Activated B cell treated with CpG ODN at 0.5 μM for 24 hours (primary cell): ENCODE results near the gene COLEC11. TPM values are rescaled to one million over a fixed set of nuclear protein-coding genes. Genes with fewer than 3 reads are reported as not detected.
A peak's percentile ranks its signal among the peaks of the same experiment; 100 is the strongest.
"Not testable (repeated sequence)": the region's sequence is repeated elsewhere in the genome, so short reads cannot be mapped to it uniquely, and the experiment has no call there.

Source experiments
- ATAC-seq: fragments of 200-7000 bp; cut with Tn5 transposase; one replicate; pipeline ENCODE4 v1.10.0; 2021; ENCODE audit warnings: low read depth, mild to moderate bottlenecking, moderate library complexity
- CTCF ChIA-PET: fragments of 350-600 bp; sonication (Branson Sonifier 250); formaldehyde crosslinking; loops from one replicate; lab custom pipeline; 2021; ENCODE audit warnings: antibody characterized with exemption; lab: Charles Lee
- POLR2A ChIA-PET: fragments of 350-600 bp; sonication (Branson Sonifier 250); formaldehyde crosslinking; loops from one replicate; lab custom pipeline; 2021; ENCODE audit warnings: antibody characterized with exemption; lab: Charles Lee
- DNase-seq: peaks from one replicate; pipeline ENCODE4 v3.0.0; 2022
- H3K27ac Mint-ChIP-seq: one replicate; pipeline ENCODE4 v1.8.0; 2020; ENCODE audit warnings: mixed read lengths
- H3K27me3 Mint-ChIP-seq: one replicate; pipeline ENCODE4 v1.8.0; 2021; ENCODE audit warnings: mixed read lengths
- H3K36me3 Mint-ChIP-seq: one replicate; pipeline ENCODE4 v1.8.0; 2021; ENCODE audit warnings: low read depth, mixed read lengths
- H3K4me1 Mint-ChIP-seq: one replicate; pipeline ENCODE4 v1.8.0; 2021; ENCODE audit warnings: mixed read lengths
- H3K4me3 Mint-ChIP-seq: one replicate; pipeline ENCODE4 v1.8.0; 2020; ENCODE audit warnings: mild to moderate bottlenecking, mixed read lengths
- H3K9me3 Mint-ChIP-seq: one replicate; pipeline ENCODE4 v1.8.0; 2020; ENCODE audit warnings: mixed read lengths
- intact Hi-C: fragments of 100-400 bp; cut with micrococcal nuclease; formaldehyde crosslinking; loops from one replicate; pipeline ENCODE4 v1.15.1; 2024
- total RNA-seq: library from RNA; stranded (reverse); gene quantifications from 2 replicates; pipeline ENCODE4 v1.2.3, GENCODE V29; 2022
- TF ChIP-seq, protein P1 (sequence below): fragments of 200-600 bp; IDR thresholded peaks from one replicate; pipeline ENCODE4 v1.8.0; 2022; ENCODE audit warnings: antibody characterized with exemption, mild to moderate bottlenecking

The COLEC11 gene
- total RNA-seq, 1 donor from 2014 or later: not detected

DNA sequence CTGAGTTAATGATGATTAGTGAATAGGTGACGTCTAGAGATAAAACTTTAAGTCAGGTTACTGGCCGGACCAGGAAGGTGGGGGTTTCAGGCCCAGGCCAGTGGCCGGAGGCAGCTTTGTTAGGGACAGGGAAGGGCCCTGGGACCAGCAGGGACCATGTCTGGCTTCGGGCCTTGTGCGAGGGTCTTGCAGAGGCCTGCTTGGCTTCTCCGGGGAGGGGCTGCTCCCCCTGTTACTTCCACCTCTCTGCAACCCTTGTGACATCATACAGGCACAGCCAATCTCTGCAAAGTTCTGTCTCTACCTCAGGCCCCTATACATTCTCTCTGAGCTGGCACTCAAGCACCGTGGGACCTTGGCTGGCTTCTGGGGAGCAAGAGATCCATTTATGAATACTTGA lies 63.0 kb downstream of the COLEC11 start, which contains the start of gene ALLC:
Gene ALLC (plus strand): TSS at position 320 of the 400 bp plus-strand sequence. CDS start 12,958 bp downstream, outside the sequence.
- Mint-ChIP-seq H3K4me1 (peaks cover 27% of the 10 kb centered on the region), H3K9me3 (no peaks in the 10 kb centered on the region), H3K27ac (no peak within 1 kb of the TSS), H3K27me3 (peaks cover 3% of the 10 kb centered on the region), H3K36me3 (no peaks in the 10 kb centered on the region), H3K4me3 (no peak within 1 kb of the TSS)
- no peak for DNase-seq
- TF ChIP-seq, protein P1, sequence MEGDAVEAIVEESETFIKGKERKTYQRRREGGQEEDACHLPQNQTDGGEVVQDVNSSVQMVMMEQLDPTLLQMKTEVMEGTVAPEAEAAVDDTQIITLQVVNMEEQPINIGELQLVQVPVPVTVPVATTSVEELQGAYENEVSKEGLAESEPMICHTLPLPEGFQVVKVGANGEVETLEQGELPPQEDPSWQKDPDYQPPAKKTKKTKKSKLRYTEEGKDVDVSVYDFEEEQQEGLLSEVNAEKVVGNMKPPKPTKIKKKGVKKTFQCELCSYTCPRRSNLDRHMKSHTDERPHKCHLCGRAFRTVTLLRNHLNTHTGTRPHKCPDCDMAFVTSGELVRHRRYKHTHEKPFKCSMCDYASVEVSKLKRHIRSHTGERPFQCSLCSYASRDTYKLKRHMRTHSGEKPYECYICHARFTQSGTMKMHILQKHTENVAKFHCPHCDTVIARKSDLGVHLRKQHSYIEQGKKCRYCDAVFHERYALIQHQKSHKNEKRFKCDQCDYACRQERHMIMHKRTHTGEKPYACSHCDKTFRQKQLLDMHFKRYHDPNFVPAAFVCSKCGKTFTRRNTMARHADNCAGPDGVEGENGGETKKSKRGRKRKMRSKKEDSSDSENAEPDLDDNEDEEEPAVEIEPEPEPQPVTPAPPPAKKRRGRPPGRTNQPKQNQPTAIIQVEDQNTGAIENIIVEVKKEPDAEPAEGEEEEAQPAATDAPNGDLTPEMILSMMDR: no peak
- POLR2A ChIA-PET: no interaction called here
- CTCF ChIA-PET: no interaction called here
- intact Hi-C loops: no loop called here
- ATAC-seq: no peak

DNA sequence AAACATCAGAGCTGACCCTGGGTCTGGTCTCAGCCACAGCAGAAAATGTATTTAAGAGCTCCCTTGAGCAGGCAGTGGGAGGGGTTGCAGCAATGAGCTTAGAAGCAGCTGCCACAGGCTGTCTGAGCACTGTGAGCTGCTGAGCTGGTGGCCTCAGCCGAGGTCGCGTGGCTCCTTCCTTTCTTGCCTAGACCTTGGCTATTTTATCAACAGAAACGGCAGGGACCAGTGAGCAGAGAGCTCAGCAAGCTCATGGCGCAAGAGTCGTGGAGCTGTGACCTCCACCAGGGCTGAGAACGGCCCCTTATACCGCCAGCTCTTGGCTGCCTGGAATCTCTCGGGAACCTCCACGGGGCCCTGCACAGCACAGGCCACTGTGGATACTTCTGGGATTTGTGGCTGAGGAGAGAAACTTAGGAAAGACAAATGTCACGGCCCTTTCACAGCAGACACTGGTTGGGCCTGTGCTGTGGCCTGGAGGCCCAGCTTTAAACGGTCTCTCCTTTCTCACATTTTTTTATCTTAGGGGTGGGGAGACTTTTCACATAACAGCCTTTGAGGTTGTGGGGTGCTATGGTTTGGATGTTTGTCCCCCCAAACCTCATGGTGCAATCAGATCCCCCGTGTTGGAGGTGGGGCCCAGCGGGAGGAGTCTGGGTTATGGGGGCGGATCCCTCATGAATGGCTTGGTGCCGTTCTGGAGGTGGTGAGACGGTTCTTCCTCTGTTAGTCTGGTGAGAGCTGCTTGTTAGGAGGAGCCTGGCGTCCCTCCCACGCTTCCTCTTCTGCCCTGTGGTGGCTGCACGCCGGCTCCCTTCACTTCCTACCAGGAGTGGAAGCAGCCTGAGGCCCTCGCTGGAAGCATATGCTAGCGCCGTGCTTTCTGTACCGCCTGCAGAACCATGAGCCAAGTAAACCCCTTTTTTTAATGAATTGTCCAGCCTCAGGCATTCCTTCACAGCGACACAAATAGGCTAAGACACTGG lies 64.8 kb downstream of the COLEC11 start:
- CTCF ChIA-PET: no interaction called here
- Mint-ChIP-seq H3K27me3 (peaks cover 3% of the 10 kb centered on the region), H3K4me1 (peaks cover 27% of the 10 kb centered on the region), H3K36me3 (no peaks in the 10 kb centered on the region), H3K4me3 (no peak overlapping the region), H3K27ac (no peak overlapping the region), H3K9me3 (no peaks in the 10 kb centered on the region)
- intact Hi-C loops: no loop called here
- TF ChIP-seq, protein P1: no peak
- POLR2A ChIA-PET: no interaction called here
- no peak for ATAC-seq
- DNase-seq: no peak

DNA sequence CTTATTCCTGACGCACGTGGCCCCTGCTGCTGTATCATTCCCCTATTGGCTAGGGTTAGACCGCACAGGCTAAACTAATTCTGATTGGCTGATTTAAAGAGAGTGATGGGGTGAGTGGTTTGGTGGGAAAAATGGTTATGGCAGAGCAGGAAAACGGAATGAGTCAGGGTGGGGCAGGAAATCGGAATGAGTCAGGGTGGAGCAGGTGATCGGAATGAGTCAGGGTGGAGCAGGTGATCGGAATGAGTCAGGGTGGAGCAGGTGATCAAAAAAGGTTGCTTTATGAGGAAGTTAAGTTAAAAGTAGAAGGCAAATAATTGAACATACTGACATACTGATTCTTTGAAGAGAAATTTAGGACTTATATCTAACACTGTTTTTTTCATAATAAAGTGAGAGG lies 65.7 kb downstream of the COLEC11 start:
- H3K27me3 Mint-ChIP-seq, intact Hi-C loops, DNase-seq, H3K36me3 Mint-ChIP-seq, ATAC-seq, H3K4me3 Mint-ChIP-seq, H3K9me3 Mint-ChIP-seq, POLR2A ChIA-PET: not testable (repeated sequence)
- Mint-ChIP-seq H3K4me1 (peaks cover 27% of the 10 kb centered on the region), H3K27ac (peak overlapping the region; percentile 4)
- CTCF ChIA-PET: interaction anchor here (1.5 kb wide), 1 partner anchor 9 kb away, joined by 6 read pairs; no protein-coding TSS in a partner anchor

DNA sequence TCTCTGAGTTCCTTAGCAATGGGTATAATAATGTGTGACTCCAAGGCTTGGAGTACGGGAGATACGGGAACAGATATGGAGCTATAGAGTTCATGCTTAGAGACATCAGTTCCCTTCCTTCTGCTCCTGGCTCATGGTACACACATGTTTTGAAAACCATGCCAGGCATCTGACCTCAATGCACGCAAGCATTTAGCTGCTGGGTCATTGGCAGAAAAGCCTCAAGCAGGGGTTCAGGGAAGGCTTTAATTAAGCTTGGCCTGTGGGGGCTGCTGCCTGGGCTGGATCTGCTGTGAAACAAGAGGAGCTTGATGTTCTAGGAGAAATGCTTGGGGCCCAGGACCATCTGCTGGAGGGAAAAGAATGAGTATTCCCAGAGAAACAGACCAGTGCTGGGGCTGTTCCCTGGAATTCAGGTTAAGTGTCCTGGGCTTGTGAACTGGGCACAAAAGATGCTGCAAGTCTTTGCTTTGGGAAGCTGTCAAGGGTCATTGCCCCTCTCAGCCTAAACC lies 66.3 kb downstream of the COLEC11 start:
- ChIA-PET POLR2A (no interaction called here), CTCF (interaction anchor here (0.7 to 1.5 kb wide), 2 partner anchors 9 to 238 kb away, joined by 3 to 6 read pairs; no protein-coding TSS in a partner anchor)
- DNase-seq: no peak
- TF ChIP-seq, protein P1: no peak
- intact Hi-C loops: no loop called here
- ATAC-seq: no peak
- Mint-ChIP-seq H3K9me3 (no peaks in the 10 kb centered on the region), H3K36me3 (no peaks in the 10 kb centered on the region), H3K27ac (peak overlapping the region; percentile 50), H3K27me3 (peaks cover 3% of the 10 kb centered on the region), H3K4me1 (peaks cover 27% of the 10 kb centered on the region), H3K4me3 (no peak overlapping the region)

DNA sequence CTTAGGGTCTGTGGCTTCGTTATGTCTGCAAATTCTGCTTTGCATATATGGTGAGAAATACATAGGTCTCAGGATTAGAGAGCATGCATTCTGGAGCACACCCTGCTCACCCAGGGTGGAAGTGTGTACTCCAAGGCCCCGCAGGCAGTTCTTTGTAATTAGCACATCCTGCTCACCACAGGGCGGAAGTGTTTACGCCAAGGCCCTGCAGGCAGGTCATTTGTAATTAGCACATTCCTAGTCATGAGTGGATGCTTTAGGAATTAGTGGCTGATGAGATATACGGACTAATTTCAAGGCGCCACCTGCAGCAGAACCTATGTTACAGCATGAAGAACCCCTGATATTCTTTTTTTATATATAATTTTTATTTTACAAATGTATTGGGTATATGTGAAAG lies 67.3 kb downstream of the COLEC11 start:
- intact Hi-C loops: no loop called here
- no peak overlapping the region for H3K4me3 Mint-ChIP-seq
- H3K27ac Mint-ChIP-seq: peak overlapping the region; percentile 32
- DNase-seq (no peak), ATAC-seq (no peak)
- H3K36me3 Mint-ChIP-seq: no peaks in the 10 kb centered on the region
- CTCF ChIA-PET: interaction anchor here (0.7 kb wide), 1 partner anchor 239 kb away, joined by 3 read pairs; no protein-coding TSS in a partner anchor
- H3K27me3 Mint-ChIP-seq: no peaks in the 10 kb centered on the region
- POLR2A ChIA-PET: no interaction called here
- no peaks in the 10 kb centered on the region for H3K9me3 Mint-ChIP-seq
- peaks cover 25% of the 10 kb centered on the region for H3K4me1 Mint-ChIP-seq
- TF ChIP-seq, protein P1: no peak
